ENCODE measurements around the gene ADGRB3.
"Not testable (repeated sequence)": the region's sequence is repeated elsewhere in the genome, so short reads cannot be mapped to it uniquely, and the experiment has no call there.

ADGRB3 gene

GRCh38 chr6:68650142-68650541 lies 15.1 kb downstream of the ADGRB3 start:
- DNase-seq (ENCODE audit: low read depth): no peak

- DNase-seq (ENCODE audit: low read depth): peak; percentile 36
Measured at GRCh38 chr6:68651011-68651985, 16.2 kb downstream of the ADGRB3 start.

GRCh38 chr6:68652117-68652536 lies 17.0 kb downstream of the ADGRB3 start:
- no peak for DNase-seq (ENCODE audit: low read depth)

- DNase-seq (ENCODE audit: low read depth): no peak
Measured at GRCh38 chr6:68653074-68653705, 18.1 kb downstream of the ADGRB3 start.

GRCh38 chr6:68653706-68654089 lies 18.6 kb downstream of the ADGRB3 start:
- no peak for DNase-seq (ENCODE audit: low read depth)

- DNase-seq (ENCODE audit: low read depth): no peak
Measured at GRCh38 chr6:68654134-68654533, 19.1 kb downstream of the ADGRB3 start.

GRCh38 chr6:68655028-68655427 lies 19.9 kb downstream of the ADGRB3 start:
- DNase-seq (ENCODE audit: low read depth): no peak

GRCh38 chr6:68657374-68658139 lies 22.5 kb downstream of the ADGRB3 start:
- no peak for DNase-seq (ENCODE audit: low read depth)

- no peak for DNase-seq (ENCODE audit: low read depth)
Measured at GRCh38 chr6:68658338-68658737, 23.3 kb downstream of the ADGRB3 start.

- DNase-seq (ENCODE audit: low read depth): no peak
Measured at GRCh38 chr6:68673255-68673654, 38.2 kb downstream of the ADGRB3 start.

GRCh38 chr6:68675548-68675947 lies 40.5 kb downstream of the ADGRB3 start:
- DNase-seq (ENCODE audit: low read depth): no peak

- not testable (repeated sequence) for DNase-seq (ENCODE audit: low read depth)
Measured at GRCh38 chr6:68676094-68676493, 41.0 kb downstream of the ADGRB3 start.

GRCh38 chr6:68677058-68677457 lies 42.0 kb downstream of the ADGRB3 start:
- DNase-seq (ENCODE audit: low read depth): no peak

GRCh38 chr6:68679399-68679798 lies 44.3 kb downstream of the ADGRB3 start:
- DNase-seq (ENCODE audit: low read depth): no peak

GRCh38 chr6:68680264-68680663 lies 45.2 kb downstream of the ADGRB3 start:
- DNase-seq (ENCODE audit: low read depth): no peak

- DNase-seq (ENCODE audit: low read depth): no peak
Measured at GRCh38 chr6:68689910-68690309, 54.8 kb downstream of the ADGRB3 start.

- no peak for DNase-seq (ENCODE audit: low read depth)
Measured at GRCh38 chr6:68691120-68691519, 56.0 kb downstream of the ADGRB3 start.

- no peak for DNase-seq (ENCODE audit: low read depth)
Measured at GRCh38 chr6:68693271-68693670, 58.2 kb downstream of the ADGRB3 start.

- no peak for DNase-seq (ENCODE audit: low read depth)
Measured at GRCh38 chr6:68695403-68695802, 60.3 kb downstream of the ADGRB3 start.

- DNase-seq (ENCODE audit: low read depth): no peak
Measured at GRCh38 chr6:68695838-68696237, 60.8 kb downstream of the ADGRB3 start.

GRCh38 chr6:68697394-68697793 lies 62.3 kb downstream of the ADGRB3 start:
- no peak for DNase-seq (ENCODE audit: low read depth)

GRCh38 chr6:68701159-68701558 lies 66.1 kb downstream of the ADGRB3 start:
- no peak for DNase-seq (ENCODE audit: low read depth)

- DNase-seq (ENCODE audit: low read depth): no peak
Measured at GRCh38 chr6:68704485-68704884, 69.4 kb downstream of the ADGRB3 start.

Data from non-pigmented ciliary epithelial cell (primary cell).